Hematopoietic multipotent progenitor cell treated with erythropoietin and hydrocortisone succinate and interleukin-3 and kit ligand, for 4 days (in vitro differentiated cells): Measurements from ENCODE around the gene CEL.

Source experiments
- DNase-seq: peaks from one replicate; pipeline ENCODE4 v3.0.0-alpha.2; 2015

Gene CEL

DNA sequence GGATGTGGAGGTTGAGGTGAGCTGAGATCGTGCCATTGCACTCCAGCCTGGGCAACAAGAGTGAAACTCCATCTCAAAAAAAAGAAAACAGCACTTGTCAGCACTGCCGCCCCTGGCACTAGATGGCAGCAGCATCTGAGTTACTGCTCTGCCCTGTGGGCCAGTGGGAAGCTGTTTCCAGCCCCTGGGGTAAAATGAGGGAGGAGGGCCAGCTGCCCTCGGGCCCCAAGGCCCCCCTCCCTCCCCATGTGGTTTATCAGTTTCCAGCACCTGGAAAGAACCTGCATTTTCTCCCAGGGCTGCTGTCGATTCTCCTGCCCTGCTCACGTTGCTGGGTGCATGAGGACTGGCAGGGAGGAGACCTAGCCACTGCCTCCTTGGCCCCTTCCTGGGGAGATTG, 13.2 kb upstream of the CEL start:
- DNase-seq: peak; percentile 82

- DNase-seq: no peak
Observed at GRCh38 chr9:133049043-133049442, 12.7 kb upstream of the CEL start.

DNA sequence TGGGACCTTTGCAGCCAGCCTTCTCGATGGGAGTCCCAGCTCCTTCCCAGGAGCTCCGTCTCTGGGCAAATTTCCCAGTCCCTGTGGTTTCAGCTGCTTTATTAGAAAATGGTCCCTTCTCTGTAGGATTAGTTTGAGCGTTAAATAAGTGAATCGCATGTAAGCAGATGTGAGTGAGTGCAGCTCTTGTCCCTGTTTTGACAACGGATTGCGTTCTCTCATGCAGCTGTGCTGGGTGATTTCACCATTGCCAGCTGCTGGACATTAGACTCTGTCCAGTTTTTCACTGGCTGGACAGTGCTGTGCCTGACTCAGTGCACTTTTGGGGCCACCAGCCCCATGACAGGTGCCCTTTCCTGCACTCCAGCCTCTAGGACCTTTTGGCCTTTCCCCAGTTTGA, 11.6 kb upstream of the CEL start:
- DNase-seq: no peak

- no peak for DNase-seq
Observed at GRCh38 chr9:133050781-133051180, 11.0 kb upstream of the CEL start.

DNA sequence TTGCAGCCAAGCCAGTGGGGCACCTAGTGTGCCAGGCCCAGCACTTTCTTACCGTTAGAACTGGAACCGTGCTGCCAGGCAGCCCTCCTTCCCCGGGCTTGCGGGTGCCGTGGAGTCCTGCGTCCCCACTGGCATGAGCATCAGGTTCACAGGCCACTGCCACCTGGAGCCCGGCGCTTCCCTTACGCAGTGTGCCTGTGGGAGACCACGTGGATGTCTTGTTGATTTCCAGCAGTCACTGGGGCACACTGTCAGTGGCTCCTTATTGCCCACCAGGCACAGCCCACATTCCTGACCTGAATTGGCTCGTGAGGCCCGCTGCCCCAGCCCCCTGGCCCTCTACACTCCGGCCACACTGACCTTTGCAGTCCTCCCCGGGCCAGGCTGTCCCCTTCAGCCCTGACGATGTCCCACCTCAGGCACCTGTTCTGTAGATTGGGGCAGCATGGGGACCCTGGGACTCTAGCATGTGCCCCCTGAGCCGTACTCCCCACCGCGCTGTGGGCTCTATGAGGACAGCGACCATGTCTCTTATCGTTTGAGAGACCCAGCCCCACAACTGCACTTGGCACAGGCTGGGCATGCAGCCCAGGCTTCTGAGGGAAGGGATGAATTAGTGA, 10.4 kb upstream of the CEL start:
- no peak for DNase-seq

DNA sequence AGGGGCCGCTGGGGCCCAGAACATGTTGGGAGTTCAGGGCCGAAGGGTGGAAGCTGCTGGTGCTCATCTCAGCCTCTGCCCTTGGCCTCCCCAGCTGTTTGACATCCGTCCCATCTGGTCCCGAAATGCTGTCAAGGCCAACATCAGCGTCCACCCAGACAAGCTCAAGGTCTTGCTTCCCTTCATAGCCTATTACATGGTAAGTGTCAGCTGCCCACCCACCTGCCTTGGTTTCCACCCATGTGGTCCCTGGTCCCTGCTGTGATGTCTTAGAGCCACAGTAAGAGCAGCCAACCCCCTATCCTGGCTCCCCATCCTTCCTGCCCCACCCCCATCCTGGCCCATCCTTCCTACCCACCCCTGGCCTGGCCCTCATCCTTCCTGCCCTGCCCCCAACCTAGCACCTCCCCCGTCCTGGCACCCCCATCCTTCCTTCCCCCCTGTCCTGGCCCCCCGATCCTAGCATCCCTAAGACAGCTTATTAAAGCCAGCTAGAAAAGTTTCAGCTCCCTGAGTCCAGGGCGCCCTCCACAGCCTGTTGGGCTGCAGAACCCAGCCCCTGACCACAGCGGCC, 9.7 kb upstream of the CEL start:
- no peak for DNase-seq

DNA sequence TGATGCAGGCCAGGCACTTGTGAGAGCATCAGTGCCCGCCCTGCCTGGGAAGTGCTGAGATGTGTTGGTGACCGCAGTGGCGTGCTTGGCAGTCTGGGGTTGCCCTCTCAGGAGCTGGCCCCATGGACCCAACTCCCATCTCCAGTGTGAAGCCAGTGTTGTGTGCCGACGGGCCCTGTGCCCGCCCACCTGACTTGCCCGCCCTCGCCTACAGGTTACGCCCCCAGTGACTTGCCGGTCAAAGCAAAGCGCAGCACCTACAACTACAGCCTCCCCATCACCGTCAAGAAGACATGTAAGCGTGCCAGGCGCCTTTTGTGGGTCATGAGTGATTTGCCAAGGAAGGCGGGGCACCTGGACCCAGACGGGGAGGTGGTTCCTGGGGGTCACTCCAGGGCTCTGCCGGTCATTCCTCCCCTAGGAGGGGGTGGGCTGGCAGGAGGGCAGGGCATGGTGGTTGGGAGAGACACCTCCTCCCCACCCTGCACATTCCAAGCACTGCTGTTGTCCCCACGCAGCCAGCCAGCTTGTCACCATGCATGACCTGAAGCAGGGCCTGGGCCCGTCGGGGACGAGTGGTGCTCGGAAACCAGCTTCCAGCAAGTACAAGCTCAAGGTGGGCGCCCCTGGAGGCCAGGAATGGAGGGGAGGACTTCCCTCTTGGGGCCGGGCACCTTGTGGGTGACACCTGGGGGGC, 7.4 kb upstream of the CEL start:
- DNase-seq: no peak

- no peak for DNase-seq
Observed at GRCh38 chr9:133054966-133055365, 6.8 kb upstream of the CEL start.

GRCh38 chr9:133055788-133056420, 5.9 kb upstream of the CEL start:
- no peak for DNase-seq

DNA sequence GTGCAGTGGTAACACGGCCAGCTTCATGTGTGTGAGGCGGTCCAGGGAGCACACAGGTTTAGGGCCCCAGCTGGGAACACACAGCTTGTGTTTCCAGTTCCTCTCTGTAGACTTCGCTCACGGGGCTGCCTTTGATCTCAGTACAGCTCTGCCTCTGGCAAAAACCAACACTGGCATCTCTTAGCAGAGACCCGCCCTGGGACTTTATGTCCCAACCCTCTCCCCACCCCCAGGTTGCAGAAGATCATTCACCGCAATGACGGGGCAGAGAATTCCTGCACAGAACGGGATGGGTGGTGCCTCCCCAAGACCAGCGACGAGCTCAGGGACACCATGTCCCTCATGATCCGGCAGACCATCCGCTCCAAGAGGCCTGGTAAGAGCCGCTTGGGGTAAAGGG, 5.2 kb upstream of the CEL start:
- DNase-seq: peak; percentile 22

- DNase-seq: peak; percentile 72
Observed at GRCh38 chr9:133057006-133057405, 4.8 kb upstream of the CEL start.

- no peak for DNase-seq
Observed at GRCh38 chr9:133057553-133057952, 4.2 kb upstream of the CEL start.

- DNase-seq: peak; percentile 47
Observed at GRCh38 chr9:133058071-133058470, 3.7 kb upstream of the CEL start.

GRCh38 chr9:133058550-133059320, 3.0 kb upstream of the CEL start:
- peak; percentile 84 for DNase-seq

GRCh38 chr9:133059623-133060022, 2.2 kb upstream of the CEL start:
- peak; percentile 62 for DNase-seq

- peak; percentile 81 for DNase-seq
Observed at GRCh38 chr9:133060417-133060841, 1.4 kb upstream of the CEL start.

GRCh38 chr9:133061019-133061763, 590 bp upstream of the CEL start:
- DNase-seq: peak; percentile 38

- peak; percentile 26 for DNase-seq
Observed at GRCh38 chr9:133062569-133062968, 788 bp downstream of the CEL start.

- DNase-seq: no peak
Observed at GRCh38 chr9:133063159-133063499, 1.3 kb downstream of the CEL start.

- DNase-seq: peak; percentile 18
Observed at GRCh38 chr9:133063500-133064231, 1.9 kb downstream of the CEL start.

DNA sequence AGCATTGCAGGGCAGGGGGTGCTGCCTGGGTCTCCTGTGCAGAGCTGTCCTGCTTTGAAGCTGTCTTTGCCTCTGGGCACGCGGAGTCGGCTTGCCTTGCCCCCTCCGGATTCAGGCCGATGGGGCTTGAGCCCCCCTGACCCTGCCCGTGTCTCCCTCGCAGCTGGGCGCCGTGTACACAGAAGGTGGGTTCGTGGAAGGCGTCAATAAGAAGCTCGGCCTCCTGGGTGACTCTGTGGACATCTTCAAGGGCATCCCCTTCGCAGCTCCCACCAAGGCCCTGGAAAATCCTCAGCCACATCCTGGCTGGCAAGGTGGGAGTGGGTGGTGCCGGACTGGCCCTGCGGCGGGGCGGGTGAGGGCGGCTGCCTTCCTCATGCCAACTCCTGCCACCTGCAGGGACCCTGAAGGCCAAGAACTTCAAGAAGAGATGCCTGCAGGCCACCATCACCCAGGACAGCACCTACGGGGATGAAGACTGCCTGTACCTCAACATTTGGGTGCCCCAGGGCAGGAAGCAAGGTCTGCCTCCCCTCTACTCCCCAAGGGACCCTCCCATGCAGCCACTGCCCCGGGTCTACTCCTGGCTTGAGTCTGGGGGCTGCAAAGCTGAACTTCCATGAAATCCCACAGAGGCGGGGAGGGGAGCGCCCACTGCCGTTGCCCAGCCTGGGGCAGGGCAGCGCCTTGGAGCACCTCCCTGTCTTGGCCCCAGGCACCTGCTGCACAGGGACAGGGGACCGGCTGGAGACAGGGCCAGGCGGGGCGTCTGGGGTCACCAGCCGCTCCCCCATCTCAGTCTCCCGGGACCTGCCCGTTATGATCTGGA, 2.7 kb downstream of the CEL start:
- DNase-seq: no peak
